Measurements from ENCODE around the gene ZNF597. TPM values are rescaled to one million over a fixed set of nuclear protein-coding genes. Genes with fewer than 3 reads are reported as not detected.
A peak's percentile ranks its signal among the peaks of the same experiment; 100 is the strongest.

Gene ZNF597
- total and polyA plus RNA-seq, 10 of the 15 experiments (the other 5 are each of a cell fraction or from before 2014, with no cell fraction given): 0.80 to 2.8 (median 2.0) TPM

- no peak for TF ChIP-seq SIX5 (IDR thresholded peaks at IDR 0.05; ENCODE audit: low read depth, low read length, severe bottlenecking)
- TF ChIP-seq PML (IDR thresholded peaks at IDR 0.05; ENCODE audit: low read length): 0 out of 2 replicates have a peak, but pooled peaks have one; percentile 37
- no peak for TF ChIP-seq LARP7 (IDR thresholded peaks at IDR 0.05)
- TF ChIP-seq RCOR1 (conservative IDR thresholded peaks at IDR 0.05; ENCODE audit: low read depth, low read length): no peak
- no peak for TF ChIP-seq BCLAF1 (IDR thresholded peaks at IDR 0.05)
- no peak for TF ChIP-seq PAX8 (IDR thresholded peaks at IDR 0.05)
- TF ChIP-seq SUZ12 (IDR thresholded peaks at IDR 0.05; ENCODE audit: unreplicated experiment): no peak
- 0 out of 4 replicates have a peak, but pooled peaks of 1 of the 2 experiments have one; percentile 50 for TF ChIP-seq ETV6 (conservative IDR thresholded peaks at IDR 0.05 in 1 of 2, IDR thresholded peaks at IDR 0.05 in 1 of 2; ENCODE audit: borderline replicate concordance in 1 of 2, low read depth in 1 of 2)
- no peak for TF ChIP-seq ZBTB33 (IDR thresholded peaks at IDR 0.05)
- 0 out of 2 replicates have a peak, but pooled peaks have one; percentile 19 for TF ChIP-seq CREB1 (IDR thresholded peaks at IDR 0.05; ENCODE audit: low read depth)
- TF ChIP-seq GATAD2B (conservative IDR thresholded peaks at IDR 0.05; ENCODE audit: low read depth): no peak
- TF ChIP-seq HCFC1 (IDR thresholded peaks at IDR 0.05; ENCODE audit: low read length): no peak; the same call in 1 of the 2 replicates
- TF ChIP-seq EP300 (IDR thresholded peaks at IDR 0.05; ENCODE audit: borderline replicate concordance in 1 of 2, control insufficient read depth in 1 of 2, low read depth in 2 of 2, low read length in 2 of 2): no peak
- TF ChIP-seq POU2F2 (IDR thresholded peaks at IDR 0.05; ENCODE audit: borderline replicate concordance, low read depth, low read length): no peak; the same call in 2 of the 3 replicates
- TF ChIP-seq ATF3 (IDR thresholded peaks at IDR 0.05; ENCODE audit: borderline replicate concordance, extremely low read depth, low read depth, low read length): no peak
- TF ChIP-seq NFYB (IDR thresholded peaks at IDR 0.05; ENCODE audit: insufficient read depth, low read depth, low read length): peak; percentile 75
- TF ChIP-seq KDM1A (IDR thresholded peaks at IDR 0.05; ENCODE audit: borderline replicate concordance): no peak
- TF ChIP-seq ZNF274 (IDR thresholded peaks at IDR 0.05; ENCODE audit: insufficient read depth, insufficient read length): no peak
- TF ChIP-seq STAT1 (conservative IDR thresholded peaks at IDR 0.05): no peak
Measured at GRCh38 chr16:3443108-3444031, at the start of gene ZNF597, which contains the start of gene NAA60 (continued).
